K562 (cell line): Measurements from ENCODE around the gene KIF27. TPM values are rescaled to one million over a fixed set of nuclear protein-coding genes. Genes with fewer than 3 reads are reported as not detected.

Experiments used
- CBFA2T2 ChIP-seq: fragments of 450-650 bp; conservative IDR thresholded peaks from 2 replicates; pipeline ENCODE4 v1.6.1; 2017; ENCODE audit warnings: mild to moderate bottlenecking
- CBFA2T3 ChIP-seq: fragments of 450-650 bp; IDR thresholded peaks from 2 replicates; pipeline ENCODE4 v1.6.1; 2017
- CHD2 ChIP-seq: IDR thresholded peaks from 2 replicates; pipeline ENCODE4 v1.6.1; 2011; ENCODE audit warnings: low read depth, low read length
- CHD4 ChIP-seq: fragments of 200-600 bp; sonication (generic); IDR thresholded peaks from 3 replicates; pipeline ENCODE4 v1.6.1; 2012; ENCODE audit warnings: low read depth, mild to moderate bottlenecking, mixed read lengths, low read length, inconsistent platforms; ENCODE audit not compliant: insufficient read depth, insufficient replicate concordance, poor library complexity, severe bottlenecking
- ELF4 ChIP-seq: fragments of 450-650 bp; formaldehyde crosslinking; IDR thresholded peaks from 2 replicates; pipeline ENCODE4 v1.4.0; 2022; ENCODE audit warnings: missing genetic modification characterization
- GTF2E2 ChIP-seq: fragments of 200-800 bp; sonication (Bioruptor generic); IDR thresholded peaks from 2 replicates; pipeline ENCODE4 v1.6.1; 2016; ENCODE audit warnings: missing genetic modification characterization, missing compliant biosample characterization
- ID3 ChIP-seq, 2 experiments: fragments of 250-450 bp in 1 of 2; fragments of 450-650 bp in 1 of 2; sonication (Bioruptor Pico) in 1 of 2; IDR thresholded peaks; 2 replicates each; pipeline versions ENCODE4 v1.6.1 to v1.8.0; 2016 to 2021; ENCODE audit warnings: mild to moderate bottlenecking in 2 of 2, moderate library complexity in 2 of 2, missing compliant biosample characterization in 1 of 2, missing genetic modification characterization in 1 of 2
- NR2F6 ChIP-seq: fragments of 450-650 bp; formaldehyde crosslinking; IDR thresholded peaks from 2 replicates; pipeline ENCODE4 v1.4.0; 2020; ENCODE audit warnings: mild to moderate bottlenecking
- NUFIP1 ChIP-seq: fragments of 450-650 bp; IDR thresholded peaks from 2 replicates; pipeline ENCODE4 v1.6.1; 2018; ENCODE audit not compliant: partially characterized antibody
- PBX2 ChIP-seq, 2 experiments: IDR thresholded peaks in 1 of 2; conservative IDR thresholded peaks in 1 of 2; 2 replicates each; pipeline ENCODE4 v1.6.1; 2016; ENCODE audit warnings: low read depth in 2 of 2, mild to moderate bottlenecking in 1 of 2, missing compliant biosample characterization in 1 of 2, missing genetic modification characterization in 1 of 2, moderate library complexity in 1 of 2
- PKNOX1 ChIP-seq: fragments of 450-650 bp; IDR thresholded peaks from 2 replicates; pipeline ENCODE4 v1.6.1; 2016
- POLR2A ChIP-seq: fragments of 450-650 bp; conservative IDR thresholded peaks from 2 replicates; pipeline ENCODE4 v1.6.1; 2016
- POLR2AphosphoS5 ChIP-seq: IDR thresholded peaks from 2 replicates; pipeline ENCODE4 v1.6.1; 2011; ENCODE audit warnings: mild to moderate bottlenecking, low read depth, low read length, moderate library complexity; ENCODE audit not compliant: control insufficient read depth, insufficient read depth
- POLR2B ChIP-seq: fragments of 450-650 bp; IDR thresholded peaks from 2 replicates; pipeline ENCODE4 v1.6.1; 2018; ENCODE audit warnings: low read depth; ENCODE audit not compliant: partially characterized antibody
- POLR2G ChIP-seq: fragments of 200-400 bp; formaldehyde crosslinking; IDR thresholded peaks from 2 replicates; pipeline ENCODE4 v1.6.1; 2017; ENCODE audit warnings: low read depth, mild to moderate bottlenecking, antibody characterized with exemption, low read length, moderate library complexity
- SFPQ ChIP-seq: fragments of 200-400 bp; formaldehyde crosslinking; IDR thresholded peaks from 2 replicates; pipeline ENCODE4 v1.6.1; 2017; ENCODE audit warnings: mild to moderate bottlenecking, low read depth, low read length, moderate library complexity
- SIN3B ChIP-seq: fragments of 450-650 bp; IDR thresholded peaks from 2 replicates; pipeline ENCODE4 v1.6.1; 2017; ENCODE audit warnings: low read depth, mild to moderate bottlenecking, moderate library complexity
- ZBTB17 ChIP-seq: fragments of 450-650 bp; formaldehyde crosslinking; IDR thresholded peaks from 2 replicates; pipeline ENCODE4 v1.4.0; 2020; ENCODE audit warnings: mild to moderate bottlenecking
- ZNF316 ChIP-seq: fragments of 450-650 bp; IDR thresholded peaks from 2 replicates; pipeline ENCODE4 v1.6.1; 2016
- polyA plus RNA-seq, 8 experiments: library from polyadenylated mRNA; depleted of rRNA in 4 of 8; stranded (reverse) in 5 of 8; unstranded in 3 of 8; fragments of >200 nt; fragmentation: Nextera tagmentation in 2 of 8; fragmentation: Illumina TruSeq in 1 of 8; extraction: Ambion mirVana in 2 of 8; extraction: Trizol in 1 of 8; gene quantifications; 2 replicates each; pipeline versions ENCODE4 v1.2.1 to v1.2.3, GENCODE V29; 2011 to 2014; ENCODE audit warnings: inconsistent platforms in 1 of 8, missing spikeins in 1 of 8
- total RNA-seq, 7 experiments: library from RNA; depleted of rRNA in 6 of 7; stranded (reverse); fragments of >200 nt in 6 of 7; fragmentation: Illumina TruSeq in 2 of 7; extraction: Trizol in 2 of 7; gene quantifications; 2 replicates each; pipeline versions ENCODE4 v1.2.1 to v1.2.3, GENCODE V29; 2011 to 2021; ENCODE audit warnings: low replicate concordance in 1 of 7

Gene KIF27
- total and polyA plus RNA-seq, 9 of the 15 experiments (the other 6 are each of a cell fraction or from before 2014, with no cell fraction given) = 0.32 to 2.4 (median 0.98) TPM

- no peak for TF ChIP-seq PBX2 (CRISPR knock-in tag; IDR thresholded peaks at IDR 0.05; ENCODE audit: low read depth)
- TF ChIP-seq PBX2 (tag; conservative IDR thresholded peaks at IDR 0.05; ENCODE audit: low read depth) = 0 out of 2 replicates have a peak, but pooled peaks have one; percentile 6
- TF ChIP-seq SFPQ = no peak
- TF ChIP-seq POLR2B = peak; percentile 75
- TF ChIP-seq CHD4 = no peak
- peak; percentile 25; the same call in 1 of the 2 replicates for TF ChIP-seq ZBTB17 (CRISPR knock-in tag)
- 0 out of 2 replicates have a peak, but pooled peaks have one; percentile 52 for TF ChIP-seq ELF4
- peak; percentile 63; the same call in 1 of the 2 replicates for TF ChIP-seq POLR2AphosphoS5
- TF ChIP-seq PKNOX1 = peak; percentile 42
- 0 out of 2 replicates have a peak, but pooled peaks have one; percentile 29 for TF ChIP-seq CBFA2T3
- TF ChIP-seq GTF2E2 (tag) = no peak
- TF ChIP-seq NUFIP1 = no peak
- TF ChIP-seq SIN3B = no peak
- TF ChIP-seq ID3 (CRISPR knock-in tag; IDR thresholded peaks at IDR 0.05) = no peak
- no peak for TF ChIP-seq ID3 (tag; IDR thresholded peaks at IDR 0.05)
- TF ChIP-seq POLR2G = no peak
- TF ChIP-seq POLR2A = peak; percentile 82
- no peak; the same call in 1 of the 2 replicates for TF ChIP-seq CBFA2T2
- 0 out of 2 replicates have a peak, but pooled peaks have one; percentile 53 for TF ChIP-seq NR2F6
- TF ChIP-seq CHD2 = no peak
- no peak for TF ChIP-seq ZNF316
These were observed 44.3 kb upstream of the KIF27 start (continued) for GRCh38 chr9:83965350-83966208.
